SIG-M5 treated with dmso at 0.1 percent for 504 hours (cell line): ENCODE measurements around the gene SLC6A3.

Experiments
- DNase-seq: peaks from one replicate; lab custom pipeline; 2025; ENCODE audit not compliant: unreplicated experiment; lab: John Stamatoyannopoulos, UW

The SLC6A3 gene

DNA sequence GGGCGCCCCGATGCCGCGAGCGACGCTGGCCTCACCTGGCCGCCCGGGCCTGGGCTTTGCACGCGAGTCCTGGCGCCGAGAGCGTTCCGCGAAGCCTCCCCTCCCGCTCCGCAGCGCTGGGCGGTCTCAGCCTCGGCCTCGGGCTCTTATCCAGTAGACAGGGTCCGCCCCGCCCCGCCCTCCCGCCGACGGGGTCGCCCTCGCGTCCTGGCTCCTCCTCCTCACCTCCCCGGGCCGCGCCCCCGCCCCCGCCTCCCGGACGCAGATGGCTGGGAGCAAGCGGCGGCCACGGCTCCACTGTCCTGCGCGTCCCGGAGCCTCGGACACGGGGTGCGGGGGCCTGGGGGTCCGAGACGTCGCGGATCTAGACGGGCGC, at the start of gene SLC6A3:
Gene SLC6A3 (minus strand): TSS at position 128 of the 376 bp plus-strand sequence. CDS start 2,243 bp downstream, outside the sequence.
- DNase-seq, result no peak

DNA sequence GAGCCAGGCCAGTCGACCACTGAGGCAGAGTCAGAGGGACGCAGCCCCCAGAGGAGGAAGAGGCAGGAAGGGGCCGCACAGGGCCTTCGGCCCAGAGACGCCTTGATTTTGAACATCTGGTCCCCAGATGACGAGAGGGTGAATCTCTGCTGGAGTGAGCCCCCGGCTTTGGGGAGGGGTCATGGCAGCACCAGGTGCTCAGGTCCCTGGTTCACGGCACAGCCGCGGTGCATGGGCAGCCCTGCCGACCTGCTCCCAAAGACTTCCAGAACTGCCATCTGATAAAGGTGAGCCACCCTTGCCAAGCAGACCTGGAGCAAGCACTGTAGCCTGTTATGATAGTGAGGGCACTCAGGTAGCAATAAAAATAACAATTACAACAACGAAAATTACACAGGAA, 48.7 kb upstream of the SLC6A3 start:
- DNase-seq, result no peak

DNA sequence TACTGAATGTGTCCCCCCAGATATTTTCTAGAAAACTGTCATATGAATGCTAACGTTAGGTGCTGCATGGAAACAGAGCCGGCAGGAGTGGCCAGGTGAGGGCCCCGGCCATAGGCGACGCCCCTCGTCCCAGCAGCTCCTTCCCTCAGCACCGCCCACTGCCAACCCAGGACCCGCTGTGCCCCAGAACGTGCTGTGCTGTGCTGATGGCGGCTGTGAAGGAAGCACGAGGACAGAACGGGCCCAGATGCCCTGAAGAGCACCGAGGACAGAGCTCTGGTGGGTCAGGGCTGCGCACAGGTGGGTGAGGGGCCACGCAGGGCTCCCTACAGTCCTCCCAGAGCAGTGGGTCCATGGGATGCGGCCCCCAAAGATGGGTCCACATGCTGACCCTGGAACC, 48.2 kb upstream of the SLC6A3 start:
- DNase-seq, result no peak

DNA sequence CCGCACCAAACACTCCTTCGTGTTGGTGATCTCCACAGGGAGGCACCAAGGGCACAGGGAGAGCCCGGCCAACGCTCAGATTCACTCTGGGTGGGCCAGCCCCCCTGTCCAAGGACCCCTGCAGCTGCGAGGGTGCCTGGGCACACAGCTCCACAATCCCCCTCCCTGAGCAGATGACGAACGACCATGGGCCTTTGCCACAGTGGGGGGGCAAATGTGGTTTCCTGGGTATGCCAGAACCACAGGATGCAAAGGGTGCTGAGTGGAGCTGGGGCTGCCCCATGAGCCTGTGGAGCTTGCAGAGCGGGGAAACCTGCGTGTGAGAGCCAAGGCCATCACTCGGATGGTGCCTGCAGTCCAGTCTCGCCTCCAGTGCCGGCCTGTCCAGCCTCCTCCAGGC, 47.5 kb upstream of the SLC6A3 start:
- no peak for DNase-seq

DNA sequence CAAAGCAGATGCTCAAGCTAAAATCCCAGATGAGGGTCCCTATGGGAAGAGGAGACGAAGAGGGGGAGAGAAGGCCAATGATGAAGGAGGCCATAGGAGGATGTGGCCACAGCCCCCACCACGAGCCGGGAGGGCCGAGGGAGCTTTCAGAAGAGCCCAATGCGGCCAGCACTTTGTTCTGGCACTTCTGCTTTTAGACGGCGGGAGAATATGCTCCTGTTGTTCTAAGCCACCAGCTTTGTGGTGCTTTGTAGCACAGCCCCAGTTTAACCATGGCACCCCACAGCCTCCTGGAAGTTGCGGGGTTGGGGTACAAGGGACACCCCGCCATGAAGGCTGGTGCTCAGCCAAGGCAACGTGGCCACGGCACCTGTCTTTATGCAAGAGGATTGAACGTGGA, 45.1 kb upstream of the SLC6A3 start:
- DNase-seq, result peak; percentile 59

DNA sequence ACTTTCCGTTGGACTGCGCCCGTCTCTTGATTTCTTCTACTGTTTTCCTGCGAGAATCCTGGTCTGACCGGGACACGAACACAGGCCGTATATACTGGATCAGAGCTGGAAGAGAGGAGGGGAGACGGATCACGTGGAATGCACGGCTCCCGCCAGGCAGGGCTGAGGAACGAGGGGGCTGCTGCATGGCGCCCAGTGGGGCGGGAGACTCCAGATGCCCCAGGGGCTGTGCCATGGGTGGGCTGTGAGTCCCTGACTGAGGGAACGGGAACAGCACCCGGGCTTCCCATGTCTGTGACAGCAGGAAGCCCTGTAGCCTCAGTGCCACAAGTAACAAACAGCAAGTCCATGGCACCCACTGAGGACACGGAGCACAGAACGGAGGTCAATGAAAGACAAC, 44.5 kb upstream of the SLC6A3 start:
- DNase-seq, result no peak

DNA sequence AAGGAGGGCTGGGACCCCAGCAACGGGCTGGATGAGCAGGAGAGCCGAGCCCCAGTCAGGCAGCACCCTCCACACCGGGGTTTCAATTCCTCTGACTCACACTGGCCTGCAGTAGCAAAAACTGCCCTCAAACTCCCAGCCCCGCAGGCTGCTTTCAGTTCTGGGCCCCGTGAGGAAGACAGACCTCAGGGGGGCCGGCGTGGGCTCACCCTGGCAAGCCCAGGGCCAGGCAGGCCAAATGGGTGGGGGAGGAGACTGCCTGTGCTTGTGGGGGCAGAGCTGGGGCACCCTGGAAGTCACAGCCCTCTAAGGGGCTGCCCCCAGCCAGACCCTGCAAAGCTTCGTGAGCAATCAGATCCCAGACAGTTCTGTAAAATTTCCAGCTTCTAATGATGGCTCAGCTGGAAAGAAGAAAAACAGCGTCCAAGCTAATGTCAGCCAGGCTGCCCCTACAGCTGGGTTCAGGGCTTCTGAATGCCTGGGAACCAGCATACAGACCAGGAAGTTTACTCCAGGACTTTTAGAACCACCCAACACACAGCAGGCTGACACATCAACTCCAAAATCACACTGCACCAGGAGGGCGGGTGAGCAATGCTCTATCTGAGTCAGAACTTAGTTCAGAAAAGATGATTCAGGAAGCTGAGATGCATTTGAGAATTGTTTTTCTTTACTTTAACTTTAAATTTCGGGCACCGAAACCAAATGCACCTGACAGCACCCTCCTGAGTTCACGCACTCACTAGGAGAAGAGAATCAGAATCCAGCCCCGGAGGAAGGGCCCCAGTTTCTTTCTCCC, 43.8 kb upstream of the SLC6A3 start:
- no peak for DNase-seq

DNA sequence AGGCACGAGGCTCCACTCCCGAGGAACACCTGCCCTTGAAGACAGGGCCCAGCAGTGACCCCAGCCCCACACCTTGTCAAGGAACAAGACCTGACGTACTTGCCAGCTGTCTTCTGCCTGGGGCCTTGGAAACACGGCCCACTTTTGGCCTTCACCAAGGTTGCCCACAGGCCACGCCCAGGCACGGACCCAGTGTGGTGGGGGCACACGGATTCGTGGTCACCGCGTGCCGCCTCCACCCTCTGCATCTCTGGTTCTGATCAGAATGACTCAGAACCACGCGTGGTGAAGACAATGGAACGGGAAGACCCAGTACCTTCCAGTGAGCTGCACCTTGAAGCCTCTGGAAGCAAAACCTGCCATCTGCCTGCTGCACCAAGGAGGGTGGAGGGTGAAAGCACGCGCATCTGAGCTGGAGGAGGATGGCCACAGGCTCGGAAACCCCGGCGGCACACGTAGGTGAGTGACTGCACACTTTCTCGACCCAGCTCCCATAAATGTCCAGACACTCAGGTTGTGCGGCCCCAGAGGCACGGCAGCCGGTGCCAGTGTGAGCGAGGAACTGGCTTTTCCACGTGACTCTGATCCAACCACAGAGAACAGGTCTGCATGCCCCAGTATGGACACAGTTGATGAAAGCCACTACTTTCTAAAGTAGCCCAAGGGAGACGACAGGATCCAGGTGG, 42.0 kb upstream of the SLC6A3 start:
- no peak for DNase-seq

DNA sequence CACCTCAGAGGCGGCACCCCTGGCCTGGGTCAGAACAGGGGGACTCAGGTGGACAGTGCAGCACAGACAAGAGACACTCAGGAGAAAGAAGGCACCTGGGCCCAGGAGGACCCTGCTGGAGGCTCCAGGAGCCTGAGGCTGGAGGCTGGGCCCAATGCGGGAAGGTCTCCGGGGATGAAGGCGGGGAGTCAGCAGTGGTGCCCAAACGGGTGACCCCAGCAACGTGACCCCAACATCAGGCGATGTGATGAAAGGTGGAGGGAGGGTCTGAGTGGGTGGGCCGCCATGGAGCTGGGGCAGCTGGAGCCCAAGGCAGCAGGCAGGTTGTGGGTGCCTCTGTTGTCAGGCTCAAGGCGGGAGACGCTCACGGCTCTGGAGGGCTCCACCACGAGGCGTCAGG, 41.0 kb upstream of the SLC6A3 start:
- DNase-seq, result no peak

DNA sequence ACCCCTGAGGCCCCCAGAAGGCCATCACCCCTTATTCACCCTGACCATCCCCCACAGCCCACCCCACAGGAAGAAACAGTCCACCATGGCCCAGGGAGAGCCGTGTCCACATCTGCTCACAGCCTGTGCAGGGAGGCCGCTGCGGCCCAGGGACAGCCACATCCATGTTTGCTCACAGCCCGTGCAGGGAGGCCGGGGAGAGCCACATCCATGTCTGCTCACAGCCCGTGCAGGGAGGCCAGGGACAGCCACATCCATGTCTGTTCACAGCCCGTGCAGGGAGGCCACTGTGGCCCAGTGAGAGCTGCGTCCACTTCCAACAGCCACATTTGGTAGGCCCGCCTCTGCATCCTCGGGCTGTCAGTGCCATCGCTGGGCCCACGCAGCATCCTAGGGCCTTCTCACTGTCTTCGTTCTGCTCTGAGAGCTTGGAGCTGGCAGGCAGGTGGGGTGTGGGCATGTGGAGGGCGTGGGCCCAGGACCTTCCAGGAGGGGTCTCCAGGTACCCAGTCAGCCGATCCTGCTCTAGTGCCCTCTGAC, 40.4 kb upstream of the SLC6A3 start:
- DNase-seq, result no peak

DNA sequence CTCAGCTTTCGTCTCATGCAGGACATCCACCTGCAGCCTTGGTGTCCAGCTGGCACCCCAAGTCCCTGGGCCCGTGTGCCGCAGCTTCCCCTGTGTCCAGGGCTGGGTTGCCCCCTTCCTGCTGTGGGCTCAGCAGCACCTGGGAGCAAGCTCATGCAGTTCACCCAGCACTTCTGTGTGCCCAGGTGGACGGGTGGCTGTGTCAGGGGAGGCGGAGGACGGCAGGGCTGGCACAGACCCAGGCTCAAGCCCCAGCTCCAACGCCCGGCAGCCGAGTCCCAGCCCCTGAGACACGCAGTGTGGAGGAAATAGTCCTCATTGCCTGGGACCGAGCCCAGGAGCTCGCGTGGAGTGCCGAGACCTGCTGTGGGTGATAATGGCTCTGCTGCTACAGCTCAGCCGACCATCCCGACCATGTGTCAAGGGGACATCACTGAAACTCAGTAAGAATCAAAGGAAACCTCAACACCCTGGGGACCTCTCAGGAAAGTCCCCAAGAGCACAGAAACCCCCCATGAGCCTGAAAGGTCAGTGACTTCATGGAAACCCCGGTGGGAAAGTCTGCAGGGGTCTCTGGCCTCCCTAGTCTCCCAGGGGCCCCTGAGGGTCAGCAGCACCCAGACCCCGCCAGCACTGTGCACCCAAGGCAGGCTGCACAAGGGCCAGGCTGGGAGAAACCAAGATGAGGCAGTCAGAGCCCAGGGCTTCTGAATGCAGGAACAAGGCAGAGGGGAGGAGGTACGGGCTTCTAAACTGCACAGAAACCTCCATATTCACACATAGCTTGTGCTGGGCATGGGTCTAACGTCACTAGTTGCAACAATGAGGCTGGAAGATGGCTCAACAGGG, 39.7 kb upstream of the SLC6A3 start:
- no peak for DNase-seq

DNA sequence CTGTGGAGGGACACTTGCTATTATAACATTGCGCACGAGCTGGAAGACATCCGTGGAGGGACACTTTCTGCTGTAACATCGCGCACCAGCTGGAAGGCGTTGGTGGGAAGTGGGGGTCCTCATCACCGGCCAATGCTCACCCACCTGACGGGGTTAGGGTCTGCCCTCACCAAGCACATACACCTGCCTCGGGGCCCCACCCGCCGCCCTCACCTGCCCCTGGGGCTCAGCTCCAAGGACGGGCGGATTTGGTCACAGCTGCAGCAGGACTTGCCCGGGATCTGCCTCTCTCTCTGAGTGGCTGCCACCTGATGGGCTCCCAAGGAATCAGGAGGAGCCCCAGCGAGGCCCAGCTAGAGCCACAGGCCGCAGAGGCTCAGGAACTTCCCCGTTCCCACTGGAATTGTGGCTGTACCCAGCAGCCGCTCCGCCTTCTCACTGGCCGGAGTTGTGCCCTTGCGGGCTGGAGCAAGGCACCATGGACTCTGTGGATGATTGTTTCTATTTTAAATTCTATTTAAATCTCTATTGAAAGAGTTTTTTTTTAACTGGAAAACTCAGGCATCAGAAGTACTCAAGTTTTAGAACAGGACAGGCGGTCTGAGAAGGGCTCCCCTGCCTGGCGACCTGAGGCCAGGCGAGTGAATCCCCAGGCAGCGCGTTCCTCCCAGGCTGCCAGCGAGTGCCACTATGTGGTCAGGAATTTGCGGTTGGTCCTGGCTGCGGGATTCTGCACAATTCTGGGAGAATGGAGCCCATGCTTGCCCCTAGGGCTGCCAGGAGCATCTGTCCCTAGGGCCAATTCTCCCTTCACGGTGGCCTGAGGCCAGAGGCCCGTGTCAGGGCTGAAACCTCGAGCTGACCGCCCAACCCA, 38.9 kb upstream of the SLC6A3 start:
- DNase-seq, result no peak

DNA sequence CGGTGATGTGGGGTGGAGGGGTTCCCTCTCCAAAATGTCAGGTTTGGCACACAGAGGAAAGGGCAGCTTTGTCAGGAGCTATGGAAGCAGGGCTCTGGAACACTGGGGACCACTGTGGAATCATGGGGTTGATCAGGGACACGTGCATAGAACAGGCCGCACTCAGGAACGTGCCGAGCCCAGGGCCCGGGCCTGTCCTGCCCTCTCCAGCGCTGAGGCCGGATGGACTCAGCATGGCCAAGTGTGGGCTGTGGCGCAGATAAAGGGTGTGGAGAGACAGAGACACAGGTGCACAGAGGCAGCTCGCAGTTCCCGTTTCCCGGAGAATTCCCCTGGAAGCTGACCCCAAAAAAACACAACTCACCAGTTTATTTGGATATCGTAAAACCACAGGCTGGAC, 37.8 kb upstream of the SLC6A3 start:
- no peak for DNase-seq

DNA sequence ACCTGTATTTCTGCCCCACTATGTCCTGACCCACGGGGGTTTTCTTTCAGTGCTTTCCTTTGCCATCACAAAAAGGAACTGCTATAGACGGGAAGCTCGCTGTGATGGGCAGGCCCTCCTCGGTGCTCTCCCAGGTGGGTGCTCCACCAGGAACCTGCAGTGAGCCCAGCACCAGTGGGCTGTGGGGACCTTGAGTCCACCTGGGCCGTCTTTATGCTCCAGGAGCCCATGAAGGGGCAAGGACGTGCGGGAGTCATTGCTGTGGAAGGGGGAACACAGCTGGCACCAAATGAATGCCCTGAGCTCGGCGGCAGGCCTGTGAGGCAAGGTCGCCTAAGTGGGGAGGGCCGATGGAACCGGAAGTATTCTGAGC, 36.7 kb upstream of the SLC6A3 start:
- no peak for DNase-seq

DNA sequence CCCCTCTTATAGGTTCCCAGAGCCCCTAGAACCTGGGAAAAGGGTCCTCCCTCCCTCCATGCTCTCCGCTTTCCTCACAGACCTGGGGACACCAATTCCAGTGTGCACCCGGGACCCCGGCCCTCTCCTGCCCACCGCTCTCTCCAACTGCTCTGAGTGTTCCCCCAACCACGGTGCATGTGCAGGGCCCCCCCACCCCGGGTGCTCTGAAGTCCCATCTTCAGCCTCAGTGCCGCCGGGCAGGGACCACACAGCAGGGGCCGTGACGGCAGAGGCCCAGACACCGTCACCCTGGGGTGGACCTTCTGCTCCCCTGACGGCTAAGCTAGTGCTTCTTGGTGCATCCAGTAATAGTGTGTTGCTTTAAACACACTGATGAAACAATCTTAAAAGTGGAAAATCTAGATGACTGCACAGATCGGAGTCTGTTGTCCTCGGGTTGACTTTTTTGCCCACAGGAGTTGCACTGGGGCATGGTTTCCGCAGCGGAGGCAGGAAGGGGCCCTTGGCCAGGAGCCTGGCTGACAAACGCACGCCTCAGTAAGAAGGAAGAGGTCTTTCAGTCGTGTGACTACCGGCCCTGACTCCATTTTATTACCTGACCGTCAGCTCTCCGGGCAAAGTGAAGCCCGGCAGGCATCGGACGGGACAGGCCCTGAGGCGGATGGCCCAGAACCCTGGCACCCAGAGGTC, 36.2 kb upstream of the SLC6A3 start:
- peak; percentile 20 for DNase-seq

DNA sequence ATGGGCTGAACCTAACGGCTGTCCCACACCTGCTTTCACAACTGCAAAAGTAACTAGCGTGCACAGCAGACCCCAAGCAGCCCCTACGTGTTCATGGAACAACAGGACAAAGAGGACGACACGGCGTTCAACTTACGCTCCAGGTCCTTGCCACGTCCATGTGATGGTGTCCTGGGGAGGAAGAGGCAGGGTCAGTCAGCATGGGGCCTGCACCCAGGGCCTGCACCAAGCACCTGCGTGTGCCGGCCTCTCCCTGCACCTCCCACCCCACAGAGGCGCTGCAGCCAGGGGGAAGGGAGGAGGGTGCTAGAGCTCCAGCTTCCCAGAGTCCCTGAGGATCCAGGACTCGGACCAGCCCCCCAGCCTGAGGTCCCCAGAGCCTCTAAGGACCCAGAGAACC, 35.6 kb upstream of the SLC6A3 start:
- no peak for DNase-seq

DNA sequence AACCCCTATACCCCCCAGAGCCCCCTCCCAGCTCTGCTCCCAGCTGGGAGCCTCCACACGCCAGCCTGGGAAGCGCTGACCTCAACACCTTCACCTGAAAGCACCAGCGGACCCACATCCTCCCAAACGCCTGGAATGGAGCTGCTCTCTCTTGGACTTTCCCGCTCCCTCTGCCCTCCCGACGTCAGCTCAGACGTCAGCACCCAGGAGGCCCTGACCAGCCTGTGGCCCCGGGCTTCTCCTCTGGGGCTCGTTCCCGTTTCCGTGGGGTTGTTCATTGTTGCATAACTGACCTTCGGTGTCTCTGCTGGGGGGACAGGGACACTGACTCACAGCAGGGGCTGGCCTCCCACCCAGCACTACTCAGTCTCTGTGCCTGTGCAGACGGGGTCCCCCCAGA, 35.0 kb upstream of the SLC6A3 start:
- peak; percentile 54 for DNase-seq

DNA sequence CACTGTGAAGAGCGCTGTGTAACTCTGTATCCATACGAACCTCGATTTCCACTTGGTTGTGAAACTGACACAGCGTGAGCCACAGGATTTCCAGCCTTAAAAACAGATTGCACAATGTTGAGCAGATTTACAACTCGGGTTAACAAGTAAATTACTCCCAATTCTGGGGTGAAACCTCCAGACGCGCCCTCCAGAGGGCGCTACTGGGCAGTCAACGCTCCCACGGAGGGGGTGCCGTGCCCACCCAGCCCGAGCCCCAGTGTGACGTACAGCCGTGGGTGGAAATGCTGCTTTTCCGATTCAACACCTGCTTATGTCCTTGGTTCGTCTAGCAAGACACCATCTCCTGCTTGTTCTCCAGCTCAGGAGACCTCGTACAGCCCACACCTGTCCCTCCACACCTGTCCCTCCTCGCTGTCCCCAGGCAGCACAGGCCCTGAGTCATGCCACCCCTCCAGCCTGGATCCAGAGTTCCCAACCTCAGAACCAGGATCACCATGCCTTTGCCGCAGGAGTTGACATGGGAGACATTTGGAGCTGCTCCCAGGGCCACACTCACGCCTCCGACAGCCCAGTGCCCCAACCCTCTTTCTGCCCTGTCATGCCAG, 34.4 kb upstream of the SLC6A3 start:
- DNase-seq, result peak; percentile 82

DNA sequence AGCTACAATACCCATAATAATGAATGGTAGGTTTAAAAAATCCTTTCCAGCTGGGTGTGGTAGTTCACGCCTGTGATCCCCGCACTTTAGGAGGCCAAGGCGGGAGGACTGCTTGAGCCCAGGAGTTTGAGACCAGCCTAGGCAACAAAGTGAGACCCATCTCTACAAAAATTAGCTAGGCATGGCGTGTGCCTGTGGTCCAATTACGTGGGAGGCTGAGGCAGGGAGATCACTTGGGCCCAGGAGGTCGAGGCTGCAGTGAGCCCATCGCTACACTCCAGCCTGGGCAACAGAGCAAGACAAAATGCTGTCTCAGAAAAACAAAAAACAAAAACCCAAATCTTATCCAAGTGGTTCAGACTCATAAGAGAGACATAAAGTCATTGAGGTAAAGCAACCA, 33.8 kb upstream of the SLC6A3 start:
- no peak for DNase-seq
